ENCODE data around the gene DIS3L2.

- TF ChIP-seq CTCF (IDR thresholded peaks at IDR 0.05) (no peak), POLR2A (IDR thresholded peaks at IDR 0.05) (no peak), POLR2AphosphoS5 (IDR thresholded peaks at IDR 0.05; ENCODE audit: insufficient read depth in 1 of 2, low read depth in 1 of 2) (no peak)
Measured at GRCh38 chr2:232097260-232097659, 135.7 kb downstream of the DIS3L2 start.
